ENCODE results near the gene TMEM69. TPM values are rescaled to one million over a fixed set of nuclear protein-coding genes. Genes with fewer than 3 reads are reported as not detected.
"Not testable (repeated sequence)": the region's sequence is repeated elsewhere in the genome, so short reads cannot be mapped to it uniquely, and the experiment has no call there.

Gene TMEM69
- total and polyA plus RNA-seq, 7 experiments from 2014 or later, result 12.7 to 65.2 (median 22.1) TPM

GRCh38 chr1:45739137-45739536 lies 51.2 kb downstream of the TMEM69 start:
- DNase-seq, result no peak
- POLR2A ChIA-PET, result no interaction called here

GRCh38 chr1:45739641-45740156 lies 51.7 kb downstream of the TMEM69 start:
- POLR2A ChIA-PET; CTCF ChIA-PET; H3K27me3 ChIP-seq (ENCODE audit: control insufficient read depth in 2 of 2, insufficient read depth in 2 of 2, low read length in 2 of 2); intact Hi-C loops (cut with micrococcal nuclease); H3K27me3 Mint-ChIP-seq; H3K9me3 ChIP-seq (ENCODE audit: control insufficient read depth in 2 of 3, low read length in 3 of 3); H3K9me3 Mint-ChIP-seq; H3K27ac ChIP-seq (ENCODE audit: low read depth, low read length); ATAC-seq; H3K4me1 ChIP-seq (ENCODE audit: control insufficient read depth in 2 of 2, insufficient read depth in 2 of 2, low read length in 2 of 2); H3K4me3 Mint-ChIP-seq; DNase-seq; H3K27ac Mint-ChIP-seq; H3K4me3 ChIP-seq (ENCODE audit: low read length): not testable (repeated sequence)
- peaks cover 3 to 38% (median 32%) of the 10 kb centered on the region in 7 donors for H3K4me1 Mint-ChIP-seq
- H3K36me3 ChIP-seq (ENCODE audit: control insufficient read depth in 2 of 3, insufficient read depth in 3 of 3, low read length in 3 of 3), result peaks cover 0 to 20% (median 0%) of the 10 kb centered on the region in 3 experiments
- peaks cover 5 to 28% (median 23%) of the 10 kb centered on the region in 5 donors for H3K36me3 Mint-ChIP-seq

More at GRCh38 chr1:45739137-45739536, 51.2 kb downstream of the TMEM69 start:
- H3K9me3 ChIP-seq (ENCODE audit: control insufficient read depth in 2 of 3, low read length in 3 of 3), result no peaks in the 10 kb centered on the region
- Mint-ChIP-seq H3K36me3 (peaks cover 5 to 26% (median 20%) of the 10 kb centered on the region in 5 donors), H3K4me1 (peaks cover 2 to 37% (median 32%) of the 10 kb centered on the region in 7 donors), H3K27me3 (no peaks in the 10 kb centered on the region), H3K27ac (no peak overlapping the region), H3K9me3 (no peaks in the 10 kb centered on the region), H3K4me3 (no peak overlapping the region)
- no peak overlapping the region for H3K4me3 ChIP-seq (ENCODE audit: low read length)
- no peak overlapping the region for H3K27ac ChIP-seq (ENCODE audit: low read depth, low read length)
- peaks cover 0 to 4% of the 10 kb centered on the region in 2 donors for H3K4me1 ChIP-seq (ENCODE audit: control insufficient read depth in 2 of 2, insufficient read depth in 2 of 2, low read length in 2 of 2)
- H3K36me3 ChIP-seq (ENCODE audit: control insufficient read depth in 2 of 3, insufficient read depth in 3 of 3, low read length in 3 of 3), result peaks cover 0 to 18% (median 0%) of the 10 kb centered on the region in 3 experiments
- ATAC-seq, result no peak
- CTCF ChIA-PET, result no interaction called here
- no peaks in the 10 kb centered on the region for H3K27me3 ChIP-seq (ENCODE audit: control insufficient read depth in 2 of 2, insufficient read depth in 2 of 2, low read length in 2 of 2)
- intact Hi-C loops (cut with micrococcal nuclease), result no loop called here

Other genes starting within 250 kb of the TMEM69 start
- 1 to 10 TPM; 3.3 to 8.9 (median 7.4) TPM for gene TESK2, start 197.0 kb upstream of the TMEM69 start, total RNA-seq
- gene TESK2, start 197.0 kb upstream of the TMEM69 start, polyA plus RNA-seq, result 1 to 10 TPM; 3.5 to 5.0 TPM
- 1 to 10 TPM; 1.6 to 4.4 (median 3.7) TPM for gene CCDC163, start 188.1 kb upstream of the TMEM69 start, total RNA-seq
- gene CCDC163, start 188.1 kb upstream of the TMEM69 start, polyA plus RNA-seq, result 1 to 10 TPM; 5.2 to 8.9 TPM
- gene MMACHC, start 187.9 kb upstream of the TMEM69 start, total RNA-seq, result 1 to 10 TPM; 2.1 to 6.3 (median 4.9) TPM
- gene MMACHC, start 187.9 kb upstream of the TMEM69 start, polyA plus RNA-seq, result 1 to 10 TPM in 1 of 2 donors, under 1 TPM in 1; 0.58 to 2.1 TPM
- gene PRDX1, start 166.3 kb upstream of the TMEM69 start, total RNA-seq, result 100 to 1,000 TPM in 2 of 5 experiments, 10 to 100 TPM in 3; 28.8 to 369 (median 96.3) TPM
- 100 to 1,000 TPM; 200 to 203 TPM for gene PRDX1, start 166.3 kb upstream of the TMEM69 start, polyA plus RNA-seq
- 100 to 1,000 TPM in 1 of 5 experiments, 10 to 100 TPM in 4; 47.5 to 155 (median 69.3) TPM for gene AKR1A1, start 137.4 kb upstream of the TMEM69 start, total RNA-seq
- 10 to 100 TPM; 81.2 to 92.6 TPM for gene AKR1A1, start 137.4 kb upstream of the TMEM69 start, polyA plus RNA-seq
- gene NASP, start 104.1 kb upstream of the TMEM69 start, total RNA-seq, result 100 to 1,000 TPM in 2 of 5 experiments, 10 to 100 TPM in 3; 70.5 to 173 (median 84.0) TPM
- 100 to 1,000 TPM in 1 of 2 donors, 10 to 100 TPM in 1; 78.9 to 108 TPM for gene NASP, start 104.1 kb upstream of the TMEM69 start, polyA plus RNA-seq
- gene CCDC17, start 64.1 kb upstream of the TMEM69 start, total RNA-seq, result 1 to 10 TPM; 5.0 to 9.6 (median 5.5) TPM
- gene CCDC17, start 64.1 kb upstream of the TMEM69 start, polyA plus RNA-seq, result under 1 TPM in 1 of 2 donors, not detected in 1; 0.18 TPM
- gene GPBP1L1, start 1.6 kb upstream of the TMEM69 start, total RNA-seq, result 100 to 1,000 TPM; 110 to 180 (median 122) TPM
- 100 to 1,000 TPM; 104 to 109 TPM for gene GPBP1L1, start 1.6 kb upstream of the TMEM69 start, polyA plus RNA-seq
- 10 to 100 TPM in 3 of 5 experiments, 1 to 10 TPM in 2; 9.1 to 19.8 (median 12.5) TPM for gene IPP, start 62.5 kb downstream of the TMEM69 start, total RNA-seq
- gene IPP, start 62.5 kb downstream of the TMEM69 start, polyA plus RNA-seq, result 10 to 100 TPM; 11.8 to 14.5 TPM
- gene MAST2, start 115.4 kb downstream of the TMEM69 start, total RNA-seq, result 10 to 100 TPM in 2 of 5 experiments, 1 to 10 TPM in 3; 4.9 to 22.7 (median 7.1) TPM
- gene MAST2, start 115.4 kb downstream of the TMEM69 start, polyA plus RNA-seq, result 1 to 10 TPM; 1.1 to 2.3 TPM